Measurements from ENCODE around the gene SLC6A8.

DNA sequence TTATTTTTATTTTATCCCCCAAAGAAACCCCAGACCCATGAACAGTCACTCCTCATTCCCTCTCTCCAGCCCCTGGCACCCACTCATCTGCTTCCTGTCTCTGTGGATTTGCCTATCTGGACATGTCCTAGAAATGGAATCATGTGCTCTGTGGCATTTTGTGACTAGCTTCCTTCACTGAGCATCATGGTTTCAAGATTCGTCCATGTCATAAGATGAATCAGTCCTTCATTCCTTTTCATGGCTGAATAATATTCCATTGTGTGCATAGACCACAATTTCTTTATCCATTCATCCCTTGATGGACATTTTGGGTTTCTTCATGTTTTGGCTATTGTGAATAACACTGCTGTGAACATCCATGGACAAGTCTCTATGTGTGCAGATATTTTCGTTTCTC lies 47.1 kb downstream of the SLC6A8 start:
- TF ChIP-seq, protein P1, sequence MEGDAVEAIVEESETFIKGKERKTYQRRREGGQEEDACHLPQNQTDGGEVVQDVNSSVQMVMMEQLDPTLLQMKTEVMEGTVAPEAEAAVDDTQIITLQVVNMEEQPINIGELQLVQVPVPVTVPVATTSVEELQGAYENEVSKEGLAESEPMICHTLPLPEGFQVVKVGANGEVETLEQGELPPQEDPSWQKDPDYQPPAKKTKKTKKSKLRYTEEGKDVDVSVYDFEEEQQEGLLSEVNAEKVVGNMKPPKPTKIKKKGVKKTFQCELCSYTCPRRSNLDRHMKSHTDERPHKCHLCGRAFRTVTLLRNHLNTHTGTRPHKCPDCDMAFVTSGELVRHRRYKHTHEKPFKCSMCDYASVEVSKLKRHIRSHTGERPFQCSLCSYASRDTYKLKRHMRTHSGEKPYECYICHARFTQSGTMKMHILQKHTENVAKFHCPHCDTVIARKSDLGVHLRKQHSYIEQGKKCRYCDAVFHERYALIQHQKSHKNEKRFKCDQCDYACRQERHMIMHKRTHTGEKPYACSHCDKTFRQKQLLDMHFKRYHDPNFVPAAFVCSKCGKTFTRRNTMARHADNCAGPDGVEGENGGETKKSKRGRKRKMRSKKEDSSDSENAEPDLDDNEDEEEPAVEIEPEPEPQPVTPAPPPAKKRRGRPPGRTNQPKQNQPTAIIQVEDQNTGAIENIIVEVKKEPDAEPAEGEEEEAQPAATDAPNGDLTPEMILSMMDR (IDR thresholded peaks at IDR 0.05) = no peak
- TF ChIP-seq EZH2phosphoT487 (IDR thresholded peaks at IDR 0.05) = no peak

Data from neural progenitor cell (in vitro differentiated cells).